Smooth muscle cell of the brain vasculature (primary cell): ENCODE measurements around the gene ACOT7.

Experiments used
- DNase-seq: peaks from one replicate; pipeline ENCODE4 v3.0.0-alpha.2; 2012; ENCODE audit warnings: low read depth, low spot score

ACOT7 gene

DNA sequence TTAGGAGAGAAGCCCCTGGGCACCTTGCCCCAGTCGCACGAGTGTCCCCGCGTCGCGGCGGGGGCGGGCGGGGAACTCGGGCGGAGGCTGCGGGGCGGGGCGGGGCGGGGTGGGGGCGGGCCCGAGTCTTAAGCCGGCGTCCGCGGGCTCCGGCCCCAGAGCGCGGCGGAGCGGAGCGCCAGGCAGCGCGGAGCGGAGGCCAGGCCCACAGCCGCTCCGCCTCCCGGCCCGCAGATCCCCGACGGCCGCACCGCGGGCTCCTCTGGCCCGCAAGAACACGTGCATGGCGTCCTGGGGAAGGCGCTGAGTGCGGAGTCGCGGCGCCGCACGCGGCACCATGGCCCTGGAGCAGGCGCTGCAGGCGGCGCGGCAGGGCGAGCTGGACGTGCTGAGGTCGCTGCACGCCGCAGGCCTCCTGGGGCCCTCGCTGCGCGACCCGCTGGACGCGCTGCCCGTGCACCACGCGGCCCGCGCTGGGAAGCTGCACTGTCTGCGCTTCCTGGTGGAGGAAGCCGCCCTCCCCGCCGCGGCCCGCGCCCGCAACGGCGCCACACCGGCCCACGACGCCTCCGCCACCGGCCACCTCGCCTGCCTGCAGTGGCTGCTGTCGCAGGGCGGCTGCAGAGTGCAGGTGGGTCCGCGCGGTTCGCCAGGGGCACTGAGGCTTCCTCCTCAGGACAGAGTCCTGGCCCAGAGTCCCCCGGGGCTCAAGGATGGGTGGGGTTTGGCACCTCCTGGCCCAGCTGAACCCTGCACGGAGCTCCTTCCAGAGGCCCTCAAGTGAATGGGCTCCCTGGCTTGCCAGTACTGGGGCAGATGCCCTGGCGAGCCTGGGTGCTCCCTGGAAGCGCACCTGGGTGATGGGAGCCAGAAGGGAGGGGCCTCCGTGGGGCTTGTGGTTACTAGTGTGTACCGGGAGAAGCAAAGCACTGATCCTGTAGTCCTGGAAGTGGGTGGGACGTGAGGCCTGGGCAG lies 31.3 kb upstream of the ACOT7 start, which contains the start of gene ESPN:
TSS of gene ESPN (plus strand) at position 158 of the 975 bp plus-strand sequence. CDS start at position 338, 180 bp downstream.
- DNase-seq: no peak

DNA sequence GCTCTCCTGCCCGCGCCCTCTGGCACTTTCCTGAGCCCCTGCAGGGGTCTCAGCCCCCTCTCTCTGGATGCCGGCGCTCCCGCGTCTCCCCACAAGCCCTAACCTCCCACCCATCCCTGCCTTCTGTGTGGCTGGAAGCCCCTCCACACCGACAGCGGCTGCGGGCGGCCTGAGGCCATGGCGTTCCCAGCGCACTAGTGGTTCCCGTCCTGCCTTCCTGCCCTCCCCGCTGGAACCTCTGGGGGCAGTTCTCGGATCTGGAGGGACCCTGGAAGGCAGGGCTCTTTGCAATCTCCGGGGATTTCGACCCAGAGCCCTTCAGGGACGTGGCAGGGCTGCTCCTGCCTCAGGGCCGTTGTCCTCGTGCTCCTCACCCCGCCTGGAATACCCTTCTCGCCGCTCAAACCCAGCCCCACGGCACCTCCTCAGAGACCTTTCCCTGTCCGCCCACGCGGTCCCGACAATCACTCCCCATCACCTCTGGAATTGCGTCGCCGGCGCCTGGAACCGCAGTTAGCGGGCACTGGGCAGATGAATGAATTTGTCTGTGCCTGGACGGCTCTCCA lies 30.5 kb upstream of the ACOT7 start:
- no peak for DNase-seq

DNA sequence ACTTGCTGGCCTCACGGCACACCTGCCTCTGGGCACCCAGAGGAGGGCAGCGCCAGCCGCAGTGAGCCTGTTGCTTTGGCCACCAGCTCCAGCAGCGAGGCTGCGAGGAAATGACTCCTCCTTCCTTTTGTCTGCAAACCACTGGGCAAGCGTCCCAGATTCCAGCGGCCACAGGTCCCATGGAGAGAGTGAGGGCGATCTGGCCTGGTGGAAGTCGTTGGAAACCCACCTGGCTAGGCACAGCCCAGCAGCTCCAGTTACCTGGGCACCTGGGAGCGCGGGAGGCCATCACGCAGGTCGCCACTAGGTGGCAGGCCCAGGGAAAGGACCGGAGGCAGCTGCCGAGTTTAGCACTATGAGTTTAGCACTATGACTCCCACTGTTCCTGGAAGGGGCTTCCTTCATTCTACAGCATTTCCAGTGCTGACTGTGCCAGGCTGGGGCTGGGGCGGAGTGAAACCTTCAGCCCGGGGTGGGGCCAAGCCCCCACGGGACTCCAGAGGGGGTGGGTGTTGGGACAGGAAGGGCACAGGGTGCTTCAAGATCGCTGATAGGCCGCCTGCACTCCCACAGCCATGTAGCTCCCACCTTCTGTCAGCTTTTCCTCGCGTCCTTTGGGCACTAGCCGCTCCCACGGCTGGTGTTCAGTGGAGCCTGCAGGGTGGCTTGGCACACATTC lies 29.9 kb upstream of the ACOT7 start:
- no peak for DNase-seq

DNA sequence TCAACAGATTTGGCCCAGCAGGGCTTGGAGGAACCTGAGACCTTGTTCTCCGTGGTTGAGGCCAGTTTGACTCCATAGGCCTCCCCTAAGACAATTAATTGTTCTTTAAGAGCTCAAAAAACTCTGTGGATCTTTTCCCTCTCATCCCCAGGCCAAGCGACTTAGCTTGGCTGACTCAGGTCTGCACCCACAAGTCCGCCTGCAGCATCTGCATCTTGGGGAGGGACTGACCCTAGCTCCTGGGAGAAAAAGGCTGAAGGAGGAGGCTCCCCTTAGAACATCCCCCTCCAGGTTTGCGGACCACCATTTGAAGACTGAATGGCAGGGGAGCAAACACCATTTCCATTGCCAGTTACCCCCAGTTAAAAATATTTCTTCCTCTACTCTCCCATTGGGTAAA lies 27.7 kb upstream of the ACOT7 start:
- DNase-seq: no peak

DNA sequence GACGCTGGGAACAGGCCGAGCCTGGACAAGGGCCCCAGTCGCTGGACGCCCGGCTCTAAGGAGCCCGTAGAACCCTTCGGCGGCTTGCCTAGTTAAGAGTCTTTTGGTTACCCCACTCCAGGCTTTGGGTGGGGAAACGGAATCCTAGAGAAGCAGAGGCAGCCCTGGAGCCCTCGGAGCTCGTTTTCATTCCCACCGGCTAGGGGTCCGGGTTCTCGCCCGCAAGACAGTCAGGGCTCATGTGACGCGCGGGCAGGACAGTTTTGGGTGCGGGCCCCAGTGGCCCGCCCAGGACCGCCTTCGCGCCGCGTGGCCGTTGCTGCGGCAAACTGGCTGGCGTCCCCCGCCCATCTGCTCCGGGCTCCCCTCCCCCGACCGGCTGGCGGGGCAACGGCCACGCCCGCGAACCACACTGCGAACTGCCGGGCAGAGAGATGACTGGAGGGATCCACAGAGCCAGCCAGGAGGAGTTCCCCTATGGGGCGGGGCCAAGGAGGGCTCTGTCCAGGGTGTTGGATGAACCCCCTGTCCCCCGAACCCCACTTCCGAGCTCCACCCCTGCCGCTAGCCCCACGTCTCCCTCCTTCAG lies 27.0 kb upstream of the ACOT7 start:
- no peak for DNase-seq

DNA sequence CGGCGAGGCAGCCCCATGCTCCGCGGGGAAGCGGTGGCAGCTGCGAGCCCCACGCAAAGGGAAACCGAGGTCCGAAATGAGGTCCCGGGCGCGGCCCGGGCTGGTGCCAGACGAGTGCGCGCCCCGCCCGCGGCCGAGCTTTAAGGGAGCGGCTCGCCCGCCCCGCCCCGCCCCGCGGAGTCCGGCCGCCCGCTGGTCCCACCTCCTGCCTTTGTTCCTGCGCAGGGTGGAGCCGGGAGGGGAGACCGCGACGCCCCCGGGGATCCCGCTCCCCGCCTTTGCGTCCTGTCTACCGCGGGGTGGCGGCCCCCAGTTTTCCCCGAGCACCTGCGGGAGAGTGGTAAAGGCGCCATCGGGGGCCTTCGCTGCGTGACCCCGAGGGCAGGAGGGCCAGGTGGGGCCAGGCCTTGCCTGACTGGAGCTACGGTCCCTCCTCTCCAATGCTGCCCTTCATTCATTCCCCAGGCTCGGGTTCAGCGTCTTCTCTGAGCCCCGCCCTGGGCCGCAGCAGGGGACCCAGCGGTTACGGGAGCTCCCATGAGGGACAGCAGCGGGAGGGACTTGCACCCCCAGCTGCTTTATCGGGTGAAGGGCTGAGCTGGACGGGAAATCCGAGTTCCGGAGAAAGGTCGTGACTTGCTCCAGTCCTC lies 26.4 kb upstream of the ACOT7 start, which contains the start of gene HES2:
TSS of gene HES2 (minus strand) at position 116 of the 650 bp plus-strand sequence. CDS start at position 17, 99 bp downstream.
- DNase-seq: no peak

DNA sequence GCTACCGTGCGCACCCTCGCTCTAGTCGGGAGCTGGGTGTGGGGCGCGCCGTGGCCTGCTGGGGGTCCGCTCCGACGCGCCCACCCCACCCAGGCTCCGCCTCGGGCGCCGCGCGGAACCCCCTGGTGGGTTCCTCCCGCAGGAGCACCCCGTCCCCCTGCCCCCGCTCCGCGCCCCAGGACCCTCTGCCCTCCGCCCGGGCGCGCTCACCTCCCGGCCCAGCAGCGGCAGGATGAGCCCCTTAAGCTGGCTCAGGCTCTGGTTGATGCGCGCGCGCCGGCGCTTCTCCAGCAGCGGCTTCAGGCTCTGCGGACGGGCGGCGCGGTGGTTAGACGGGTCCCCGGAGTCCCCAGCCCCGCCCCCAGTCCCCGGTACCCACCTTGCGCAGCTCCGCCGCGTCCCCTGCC lies 25.8 kb upstream of the ACOT7 start:
- no peak for DNase-seq

DNA sequence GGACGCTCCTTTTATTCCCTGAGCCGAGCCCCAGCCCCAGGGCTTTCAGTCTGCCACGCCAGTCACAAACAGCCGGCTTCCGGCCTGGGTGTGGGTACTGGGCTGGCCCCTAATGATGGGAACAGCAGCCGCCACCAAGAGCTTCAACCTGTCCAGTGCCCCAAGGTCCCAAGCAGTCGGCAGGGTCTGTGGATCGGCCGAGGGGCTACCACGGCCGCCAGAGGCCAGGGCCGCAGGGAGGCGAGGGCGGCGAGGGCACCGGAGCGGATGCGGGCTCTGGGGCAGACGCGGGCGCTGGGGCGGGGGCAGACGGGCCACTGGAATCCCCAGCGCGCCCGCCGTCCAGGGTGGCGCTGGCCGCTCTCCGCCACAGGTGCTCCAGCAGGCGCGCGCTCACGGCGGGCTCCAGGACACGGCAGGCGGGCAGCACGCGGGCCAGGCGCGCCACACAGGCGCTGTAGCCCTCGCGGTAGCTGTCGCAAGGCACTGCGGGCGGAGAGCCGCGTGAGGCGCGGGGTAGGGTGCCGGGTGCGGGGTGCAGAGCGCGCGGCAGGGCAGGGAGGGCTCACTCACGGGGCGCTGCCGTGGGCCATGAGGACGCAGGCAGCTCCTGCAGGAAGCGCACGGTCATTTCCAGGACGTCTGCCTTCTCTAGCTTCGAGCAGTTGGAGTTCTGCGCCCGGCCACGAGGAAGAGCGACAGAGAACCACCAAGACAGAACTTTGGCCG lies 25.3 kb upstream of the ACOT7 start:
- no peak for DNase-seq

DNA sequence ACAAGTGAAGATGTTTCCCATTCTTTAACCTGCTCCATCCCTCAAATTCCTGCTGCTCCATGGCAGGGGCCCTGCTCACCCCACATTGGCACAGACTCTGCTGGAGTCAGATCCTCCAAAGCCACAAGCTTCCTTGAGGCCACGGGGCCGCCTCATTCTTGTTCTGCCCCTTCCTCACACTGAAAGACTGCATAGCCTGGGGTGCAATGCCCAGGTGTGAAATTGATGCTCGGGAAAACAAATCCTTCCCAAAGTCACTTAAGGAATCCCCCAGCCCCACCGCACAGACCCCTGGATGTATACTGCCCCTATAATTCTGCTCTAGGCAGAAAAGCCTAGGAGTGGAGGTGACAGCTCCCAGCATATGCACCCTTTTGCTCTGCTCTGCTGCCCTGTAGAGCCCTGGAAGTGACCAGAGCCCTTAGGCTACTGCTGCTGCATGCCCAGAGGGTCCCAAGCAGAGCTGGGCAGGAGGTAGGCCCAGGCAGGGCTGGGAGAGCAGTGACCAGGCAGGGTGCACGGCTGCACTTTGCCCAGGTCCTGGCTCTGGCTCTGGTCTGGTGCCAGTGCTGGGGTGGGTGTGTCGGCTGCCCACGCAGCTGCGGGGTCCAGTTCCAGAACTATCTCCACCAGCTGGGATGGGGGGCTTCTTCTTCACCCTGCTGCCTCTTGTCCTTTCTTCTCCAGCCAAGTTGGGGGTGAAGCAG lies 24.5 kb upstream of the ACOT7 start:
- DNase-seq: no peak

DNA sequence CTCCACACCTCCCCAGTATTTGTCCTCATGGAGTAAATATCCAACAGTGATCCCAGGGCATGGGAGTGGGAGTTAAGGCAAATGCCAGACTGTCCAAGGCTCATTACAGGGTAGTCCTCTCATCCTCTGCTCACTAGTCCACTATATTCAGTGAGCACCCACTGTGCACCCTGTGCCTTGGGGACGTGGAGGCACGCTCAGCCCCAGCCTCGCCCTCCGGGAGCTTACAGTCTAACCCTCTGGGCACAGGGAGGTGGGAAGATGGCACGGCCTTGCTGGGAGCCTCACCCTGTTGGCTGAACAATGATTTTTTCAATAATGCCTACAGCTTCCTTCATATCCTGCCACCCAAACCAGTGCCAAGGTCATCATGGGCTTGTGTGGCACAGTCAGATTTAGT lies 23.3 kb upstream of the ACOT7 start:
- no peak for DNase-seq

DNA sequence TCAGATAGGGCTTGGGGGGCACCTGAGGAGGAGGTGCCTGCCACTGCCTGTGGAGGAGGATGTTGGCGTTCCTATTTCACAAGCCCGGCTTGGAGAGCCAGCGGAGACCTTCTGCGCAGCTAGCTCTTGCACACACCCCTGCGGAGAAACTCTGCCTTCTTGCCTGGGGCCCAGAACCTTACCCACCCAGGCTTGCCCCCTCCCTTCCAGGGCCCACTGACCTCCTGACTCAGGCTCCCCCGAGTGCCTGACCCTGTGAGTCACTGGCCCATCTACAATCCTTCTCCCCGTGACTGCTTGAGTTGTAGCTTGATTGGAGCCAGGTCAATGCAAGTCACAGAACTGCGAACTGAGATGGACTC lies 22.7 kb upstream of the ACOT7 start:
- no peak for DNase-seq

DNA sequence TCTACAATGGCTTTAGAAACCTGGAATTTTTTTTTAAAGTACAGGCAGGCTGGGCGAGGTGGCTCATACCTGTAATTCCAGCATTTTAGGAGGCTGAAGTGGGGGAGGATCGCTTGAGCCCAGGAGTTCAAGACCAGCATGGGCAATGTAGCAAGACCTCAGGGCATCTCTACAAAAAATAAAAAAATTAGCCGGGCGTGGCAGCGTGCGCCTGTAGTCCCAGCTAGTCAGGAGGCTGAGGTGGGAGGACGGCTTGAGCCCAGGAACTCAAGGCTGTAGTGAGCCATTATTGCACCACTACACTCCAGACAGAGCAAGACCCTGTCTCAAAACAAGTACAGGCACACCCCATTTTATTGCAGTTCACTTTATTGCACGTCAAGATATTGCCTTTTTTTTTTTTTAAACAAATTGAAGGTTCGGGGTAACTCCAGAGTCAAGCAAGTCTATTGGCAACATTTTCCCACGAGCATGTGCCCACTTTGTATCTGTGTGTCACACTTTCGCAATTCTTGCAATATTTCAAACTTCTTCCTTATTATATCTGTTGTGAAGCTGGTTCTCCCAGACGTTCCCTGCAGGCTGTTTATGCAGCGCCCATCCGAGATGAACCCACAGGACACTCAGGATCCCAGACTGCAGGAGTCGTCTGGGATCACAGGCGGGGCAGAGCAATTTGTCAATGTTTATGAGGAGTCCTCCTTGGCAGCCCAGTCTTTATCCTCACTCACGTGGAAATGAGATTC lies 21.5 kb upstream of the ACOT7 start:
- DNase-seq: no peak

DNA sequence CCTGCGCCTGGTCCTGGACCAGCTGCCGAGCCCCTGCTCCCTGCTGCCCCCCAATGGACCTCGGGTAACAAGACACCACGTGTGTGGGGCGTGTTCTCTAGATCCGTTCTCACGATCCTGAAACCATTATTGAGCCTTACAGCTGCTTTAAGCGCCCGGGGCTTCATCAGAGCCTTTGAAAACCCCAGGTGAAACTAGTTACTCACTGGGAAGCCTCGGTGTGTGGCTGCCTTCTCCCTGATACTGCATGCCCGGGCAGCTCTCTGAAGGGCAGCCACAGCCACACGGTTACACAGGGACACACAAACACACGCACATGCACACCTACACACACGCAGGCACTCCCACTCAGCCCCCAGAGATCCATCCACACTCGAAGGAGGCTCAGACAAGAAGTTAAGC lies 20.9 kb upstream of the ACOT7 start:
- no peak for DNase-seq

DNA sequence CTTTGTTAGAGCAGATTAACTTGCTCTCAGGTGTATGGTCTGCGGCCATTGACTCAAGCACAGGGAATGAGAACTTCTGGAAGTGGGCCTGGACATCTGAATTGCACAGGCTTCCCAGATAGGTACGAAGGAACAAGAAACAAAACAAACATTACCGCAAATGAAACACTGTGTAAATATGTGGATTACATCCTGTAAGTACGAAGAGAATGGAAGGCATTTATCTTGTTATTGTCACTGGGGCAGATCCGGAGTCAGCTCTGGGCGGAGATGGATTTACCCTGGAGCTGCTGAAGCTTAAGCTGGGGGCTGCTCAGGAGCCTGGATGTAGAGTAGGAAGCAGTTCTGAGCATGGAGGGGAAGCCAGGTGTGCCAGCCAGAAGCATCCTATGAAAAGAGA lies 19.3 kb upstream of the ACOT7 start:
- DNase-seq: no peak

DNA sequence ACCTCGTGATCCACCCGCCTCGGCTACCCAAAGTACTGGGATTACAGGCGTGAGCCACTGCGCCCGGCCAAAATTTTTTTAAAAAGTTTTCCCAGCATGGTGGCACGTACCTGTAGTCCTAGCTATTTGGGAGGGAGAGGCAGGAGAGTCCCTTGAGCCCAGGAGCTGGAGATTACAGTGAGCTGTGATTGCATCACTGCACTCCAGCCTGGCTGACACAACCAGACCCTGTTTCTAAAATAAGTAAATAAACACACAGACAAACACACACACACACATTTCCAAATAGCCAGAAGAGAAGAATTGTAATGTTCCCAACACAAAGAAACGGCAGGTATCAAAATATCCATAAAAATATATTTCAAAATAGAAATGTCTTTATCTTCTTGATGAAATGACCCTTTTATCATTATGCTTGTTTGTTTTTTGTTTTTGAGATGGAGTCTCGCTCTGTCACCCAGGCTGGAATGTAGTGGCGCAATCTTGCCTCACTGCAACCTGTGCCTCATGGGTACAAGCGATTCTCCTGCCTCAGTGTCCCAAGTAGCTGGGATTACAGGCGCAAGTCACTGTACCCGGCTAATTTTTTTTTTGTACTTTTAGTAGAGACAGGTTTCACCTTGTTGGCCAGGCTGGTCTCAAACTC lies 16.8 kb upstream of the ACOT7 start:
- no peak for DNase-seq

DNA sequence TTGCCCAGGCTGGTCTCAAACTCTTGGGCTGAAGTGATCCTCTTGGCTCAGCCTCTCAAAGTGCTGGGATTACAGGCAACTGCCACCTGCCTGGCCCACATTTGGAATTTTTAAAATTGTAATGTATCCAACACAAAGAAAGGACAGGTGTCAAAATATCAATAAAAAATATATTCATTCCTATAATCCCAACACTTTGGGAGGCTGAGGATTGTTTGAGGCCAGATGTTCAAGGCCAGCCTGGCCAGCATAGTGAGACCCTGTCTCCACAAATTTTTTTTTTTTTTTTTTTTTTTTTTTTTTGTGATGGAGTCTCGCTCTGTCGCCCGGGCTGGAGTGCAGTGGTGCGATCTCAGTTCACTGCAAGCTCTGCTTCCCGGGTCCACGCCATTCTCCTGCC lies 16.2 kb upstream of the ACOT7 start:
- DNase-seq: no peak

DNA sequence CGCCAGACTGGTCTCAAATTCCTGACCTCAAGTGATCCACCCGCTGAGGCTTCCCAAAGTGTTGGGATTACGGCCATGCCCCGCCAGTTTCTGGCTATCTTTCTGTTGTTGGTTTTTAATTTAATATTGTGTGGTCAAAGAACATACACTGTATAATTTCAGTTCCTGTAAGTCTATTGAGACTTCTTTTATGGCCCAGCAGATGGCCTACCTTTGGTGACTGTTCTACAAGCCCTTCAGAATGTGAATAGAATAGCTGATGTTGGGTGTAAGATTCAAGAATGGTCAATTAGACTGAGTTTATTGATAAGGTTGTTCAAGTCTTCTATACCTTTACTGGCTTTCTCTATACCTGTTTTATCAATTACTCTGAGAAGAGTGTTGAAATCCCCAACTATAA lies 15.5 kb upstream of the ACOT7 start:
- no peak for DNase-seq

DNA sequence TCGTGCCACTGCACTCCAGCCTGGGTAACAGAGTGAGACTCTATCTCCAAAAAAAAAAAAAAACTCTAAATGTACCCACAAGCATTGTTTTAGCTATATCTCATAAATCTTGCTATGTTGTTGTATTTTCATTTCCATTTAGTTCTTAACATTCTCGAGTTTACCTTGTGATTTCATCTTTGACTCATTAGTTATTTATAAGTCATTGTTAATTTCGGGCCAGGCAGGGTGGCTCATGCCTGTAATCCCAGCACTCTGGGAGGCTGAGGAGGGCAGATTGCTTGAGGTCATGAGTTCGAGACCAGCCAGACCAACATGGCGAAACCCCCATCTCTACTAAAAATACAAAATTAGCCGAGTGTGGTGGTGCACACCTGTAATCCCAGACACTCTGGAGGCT lies 14.5 kb upstream of the ACOT7 start:
- DNase-seq: no peak

DNA sequence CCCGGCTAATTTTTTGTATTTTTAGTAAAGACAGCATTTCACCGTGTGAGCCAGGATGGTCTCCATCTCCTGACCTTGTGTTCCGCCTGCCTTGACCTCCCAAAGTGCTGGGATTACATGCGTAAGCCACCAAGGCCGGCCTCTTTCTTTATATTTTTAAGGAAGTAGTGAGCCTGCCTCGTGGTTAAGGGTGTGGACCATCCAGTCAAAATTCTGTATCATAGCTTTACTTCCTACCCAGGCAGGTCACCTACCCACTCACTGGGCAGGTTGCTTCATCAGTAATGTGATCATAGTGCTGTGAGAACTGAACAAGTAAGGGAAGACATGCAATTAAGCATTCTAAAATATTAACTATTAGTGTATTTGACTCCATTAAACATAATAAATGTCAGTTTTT lies 8.1 kb upstream of the ACOT7 start:
- no peak for DNase-seq
